Transverse colon (tissue), 4 donors: ENCODE measurements around the gene KIF25.

Experiments
- POLR2A ChIP-seq: fragments of 450-650 bp; IDR thresholded peaks from one replicate; pipeline ENCODE4 v1.6.1; 2016; ENCODE audit warnings: antibody characterized with exemption, mild to moderate bottlenecking, moderate library complexity
- POLR2AphosphoS5 ChIP-seq, 3 donors: sonication (generic); formaldehyde crosslinking; IDR thresholded peaks; one replicate each; pipeline ENCODE4 v1.6.1; 2016; ENCODE audit warnings: antibody characterized with exemption in 3 of 3
- TF ChIP-seq, protein P1 (sequence below), 5 experiments: fragments of 200-600 bp in 3 of 5; fragments of 450-650 bp in 2 of 5; sonication (generic) in 3 of 5; IDR thresholded peaks; 1 replicate in 2 of 5; 2 replicates in 3 of 5; pipeline ENCODE4 v1.5.1; 2016 to 2017; ENCODE audit warnings: antibody characterized with exemption in 5 of 5, inconsistent platforms in 3 of 5, mild to moderate bottlenecking in 2 of 5, moderate library complexity in 1 of 5

DNA sequence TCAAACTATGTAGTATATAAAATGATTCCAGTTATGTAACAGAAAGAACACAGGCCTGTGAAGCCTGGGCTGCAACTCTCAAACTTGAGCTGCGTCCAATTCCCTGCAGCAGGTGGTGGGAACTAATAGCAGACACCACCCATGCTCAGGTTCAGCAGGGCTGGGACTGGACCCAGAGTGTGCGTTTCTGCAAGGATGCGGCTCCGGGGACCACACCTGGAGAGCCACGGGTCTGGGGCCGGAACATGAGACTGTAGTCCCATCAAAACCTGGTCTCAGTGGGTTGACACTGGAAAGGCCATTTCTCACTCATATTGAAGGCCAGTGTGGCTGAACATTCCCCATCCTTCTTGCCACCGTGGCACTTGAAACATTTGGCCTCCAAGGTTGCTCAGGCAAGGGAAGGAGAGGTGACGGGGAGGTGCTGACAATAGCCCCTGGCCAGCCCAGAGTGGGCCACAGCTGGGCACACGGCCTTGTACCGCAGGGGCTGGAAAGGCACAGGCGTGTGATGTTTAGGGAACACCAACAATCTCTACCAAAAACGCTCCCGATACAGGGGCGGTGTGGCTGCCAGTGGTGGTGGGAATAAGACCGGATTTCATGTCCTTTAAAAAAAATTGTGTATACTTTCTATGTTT is 43.5 kb downstream of the KIF25 start:
- TF ChIP-seq, protein P1, sequence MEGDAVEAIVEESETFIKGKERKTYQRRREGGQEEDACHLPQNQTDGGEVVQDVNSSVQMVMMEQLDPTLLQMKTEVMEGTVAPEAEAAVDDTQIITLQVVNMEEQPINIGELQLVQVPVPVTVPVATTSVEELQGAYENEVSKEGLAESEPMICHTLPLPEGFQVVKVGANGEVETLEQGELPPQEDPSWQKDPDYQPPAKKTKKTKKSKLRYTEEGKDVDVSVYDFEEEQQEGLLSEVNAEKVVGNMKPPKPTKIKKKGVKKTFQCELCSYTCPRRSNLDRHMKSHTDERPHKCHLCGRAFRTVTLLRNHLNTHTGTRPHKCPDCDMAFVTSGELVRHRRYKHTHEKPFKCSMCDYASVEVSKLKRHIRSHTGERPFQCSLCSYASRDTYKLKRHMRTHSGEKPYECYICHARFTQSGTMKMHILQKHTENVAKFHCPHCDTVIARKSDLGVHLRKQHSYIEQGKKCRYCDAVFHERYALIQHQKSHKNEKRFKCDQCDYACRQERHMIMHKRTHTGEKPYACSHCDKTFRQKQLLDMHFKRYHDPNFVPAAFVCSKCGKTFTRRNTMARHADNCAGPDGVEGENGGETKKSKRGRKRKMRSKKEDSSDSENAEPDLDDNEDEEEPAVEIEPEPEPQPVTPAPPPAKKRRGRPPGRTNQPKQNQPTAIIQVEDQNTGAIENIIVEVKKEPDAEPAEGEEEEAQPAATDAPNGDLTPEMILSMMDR (IDR thresholded peaks at IDR 0.05) = no peak
- no peak for TF ChIP-seq POLR2A
- no peak for TF ChIP-seq POLR2AphosphoS5 (IDR thresholded peaks at IDR 0.05)
